Activated CD4-positive, alpha-beta T cell treated with anti-CD3 and anti-CD28 coated beads for 1 hour (primary cell): ENCODE measurements around the gene SGMS1.
"Not testable (repeated sequence)": the region's sequence is repeated elsewhere in the genome, so short reads cannot be mapped to it uniquely, and the experiment has no call there.

Experiments
- DNase-seq: peaks from one replicate; pipeline ENCODE4 v3.0.0-alpha.2; 2020

The SGMS1 gene

GRCh38 chr10:50501478-50501877 lies 122.3 kb downstream of the SGMS1 start:
- no peak for DNase-seq

DNA sequence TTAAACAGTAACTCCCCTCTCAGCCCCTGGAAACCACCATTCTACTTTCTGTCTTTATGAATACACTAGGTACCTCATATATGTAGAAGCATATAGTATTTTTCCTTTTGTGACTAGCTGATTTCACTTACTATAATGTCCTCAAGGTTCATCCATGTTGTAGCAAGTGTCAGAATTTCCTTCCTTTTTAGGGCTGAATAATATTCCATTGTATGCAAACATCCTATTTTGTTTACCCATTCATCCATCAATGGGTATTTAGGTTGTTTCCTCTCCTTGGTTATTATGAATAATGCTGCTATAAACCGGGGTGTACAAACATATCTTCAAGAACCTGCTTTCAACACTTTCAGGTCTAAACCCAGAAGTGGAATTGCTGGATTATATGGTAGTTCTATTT lies 125.3 kb downstream of the SGMS1 start:
- no peak for DNase-seq

GRCh38 chr10:50497758-50498157 lies 126.0 kb downstream of the SGMS1 start:
- no peak for DNase-seq

- DNase-seq = no peak
Observed at GRCh38 chr10:50496228-50496627, 127.5 kb downstream of the SGMS1 start.

- no peak for DNase-seq
Observed at GRCh38 chr10:50490241-50490640, 133.5 kb downstream of the SGMS1 start.

- DNase-seq = not testable (repeated sequence)
Observed at GRCh38 chr10:50484550-50484949, 139.2 kb downstream of the SGMS1 start.

GRCh38 chr10:50480054-50481007 lies 143.4 kb downstream of the SGMS1 start:
- DNase-seq = no peak

DNA sequence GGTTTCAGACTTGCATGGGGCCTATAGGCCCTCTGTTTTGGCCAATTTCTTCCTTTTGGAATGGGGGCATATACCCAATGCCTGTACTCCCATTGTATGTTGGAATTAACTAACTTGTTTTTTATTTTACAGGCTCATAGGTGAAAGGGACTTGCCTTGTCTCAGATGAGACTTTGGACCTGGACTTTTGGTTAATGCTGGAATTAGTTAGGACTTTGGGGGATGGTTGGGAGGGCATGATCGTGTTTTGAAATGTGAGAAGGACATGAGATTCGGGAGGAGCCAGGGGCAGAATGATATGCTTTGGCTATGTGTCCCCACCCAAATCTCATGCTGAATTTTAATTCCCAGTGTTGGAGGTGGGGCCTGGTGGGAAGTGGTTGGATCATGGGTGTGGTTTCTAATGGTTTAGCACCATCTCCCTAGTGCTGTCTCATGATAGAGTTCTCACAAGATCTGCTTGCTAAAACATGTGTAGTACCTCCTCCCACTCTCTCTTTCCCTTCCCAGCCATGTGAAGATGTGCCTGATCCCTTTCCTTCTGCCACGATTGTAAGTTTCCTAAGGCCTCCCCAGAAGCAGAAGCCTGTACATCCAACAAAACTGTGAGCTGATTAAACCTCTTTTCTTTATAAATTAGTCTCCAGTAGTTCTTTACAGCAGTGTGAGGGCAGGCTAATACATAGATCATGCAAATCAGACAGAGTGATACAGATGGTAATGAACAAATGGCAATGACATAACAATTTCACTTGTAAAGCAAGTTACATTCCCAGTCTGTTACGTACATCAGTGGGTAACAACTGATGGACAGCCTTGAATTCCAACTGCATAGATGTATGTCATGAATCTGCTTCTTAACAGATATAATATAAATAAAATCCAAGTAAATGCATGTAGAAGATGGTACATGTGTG lies 146.2 kb downstream of the SGMS1 start:
- DNase-seq = no peak

GRCh38 chr10:50473756-50474155 lies 150.0 kb downstream of the SGMS1 start:
- DNase-seq = no peak

DNA sequence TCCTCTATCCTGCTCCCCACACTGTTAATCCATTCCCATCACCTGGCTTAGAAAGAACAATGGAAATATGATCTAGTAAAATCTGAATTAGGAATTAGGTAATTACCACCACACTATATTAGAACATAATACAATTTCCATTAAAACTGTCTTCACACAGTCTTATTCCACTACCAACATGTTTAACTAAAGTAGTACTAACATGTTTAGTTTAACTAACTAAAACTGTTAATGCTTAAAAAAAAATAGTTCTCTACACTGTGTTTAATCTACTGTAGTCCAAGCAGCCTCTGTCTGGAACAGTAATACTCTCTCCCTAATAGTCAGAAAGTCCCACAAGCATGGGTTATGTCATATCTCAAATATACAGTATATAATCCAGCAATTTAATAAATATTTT lies 150.8 kb downstream of the SGMS1 start:
- no peak for DNase-seq

DNA sequence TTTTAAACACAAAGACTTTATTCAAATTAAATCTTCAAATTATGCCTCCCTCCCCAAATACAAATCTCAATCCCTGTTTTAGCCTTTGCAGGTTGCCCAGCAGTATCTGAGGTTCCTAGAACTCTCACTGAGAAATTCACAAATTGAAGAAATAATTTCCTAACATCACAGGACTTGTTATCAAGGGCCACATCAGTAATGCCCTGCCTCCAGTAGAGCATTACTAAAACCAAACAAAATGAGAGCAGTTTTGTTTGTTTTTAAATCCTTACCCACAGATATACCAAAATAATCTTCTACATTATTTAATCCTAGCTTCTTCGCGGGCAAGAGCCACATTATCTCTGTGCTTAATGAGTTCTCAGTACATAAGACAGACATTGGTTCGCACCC lies 152.2 kb downstream of the SGMS1 start:
- no peak for DNase-seq

- no peak for DNase-seq
Observed at GRCh38 chr10:50470798-50471582, 152.8 kb downstream of the SGMS1 start.

GRCh38 chr10:50470345-50470744 lies 153.4 kb downstream of the SGMS1 start:
- no peak for DNase-seq

GRCh38 chr10:50469778-50470193 lies 154.0 kb downstream of the SGMS1 start:
- no peak for DNase-seq

DNA sequence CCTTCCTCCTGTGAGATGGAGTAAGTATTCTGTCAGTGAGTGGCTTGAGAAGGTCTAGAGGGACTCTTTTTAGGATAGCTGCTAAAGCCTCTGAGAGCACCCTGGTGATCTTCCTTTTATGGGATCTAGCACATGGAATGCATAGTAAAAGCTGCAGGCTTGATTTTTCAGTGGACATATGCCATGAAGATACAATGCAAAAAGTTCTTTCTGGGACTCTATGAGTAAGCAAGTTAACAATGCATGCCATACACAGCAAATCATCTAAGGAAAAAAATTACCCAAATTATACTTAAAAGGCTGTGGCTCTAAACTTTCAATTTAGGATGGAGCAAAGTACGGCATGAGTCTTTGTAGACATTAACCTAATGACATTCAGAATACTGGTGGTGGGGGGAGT lies 154.5 kb downstream of the SGMS1 start:
- no peak for DNase-seq

DNA sequence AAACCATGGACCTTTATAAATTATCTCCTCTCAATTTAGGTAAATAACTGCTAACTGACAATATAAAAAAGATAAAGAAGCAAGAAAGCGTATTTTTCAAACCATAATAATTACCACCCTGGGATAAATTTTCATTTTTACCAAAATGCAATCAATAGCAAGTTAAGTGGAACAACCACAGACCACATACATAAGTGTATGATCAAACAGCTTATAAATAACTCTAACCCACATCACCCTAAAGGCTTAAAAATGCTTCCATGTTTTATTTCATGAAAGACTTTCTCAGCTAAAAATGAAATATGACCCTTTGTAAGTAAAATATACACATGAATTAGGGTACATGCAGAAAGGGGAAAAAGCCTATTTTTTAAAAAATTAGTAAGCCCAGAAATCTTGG lies 156.5 kb downstream of the SGMS1 start:
- no peak for DNase-seq

GRCh38 chr10:50464004-50464409 lies 159.7 kb downstream of the SGMS1 start:
- no peak for DNase-seq

DNA sequence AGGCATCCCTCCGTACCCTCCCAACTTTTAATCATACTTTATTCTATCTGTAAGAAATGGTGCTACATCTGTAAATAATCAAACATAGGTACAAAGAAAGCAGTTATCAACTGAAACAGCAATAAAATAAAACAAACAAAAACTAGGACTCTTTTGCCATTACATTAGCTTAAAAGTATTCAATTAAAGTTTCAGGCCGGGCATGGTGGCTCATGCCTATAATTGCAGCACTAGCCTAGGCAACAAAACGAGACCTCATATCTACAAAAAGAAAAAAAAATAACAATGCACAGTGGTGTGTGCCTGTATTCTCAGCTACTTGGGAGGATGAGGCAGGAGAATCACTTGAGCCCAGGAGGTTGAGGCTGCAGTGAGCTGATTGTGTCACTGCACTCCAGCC lies 161.9 kb downstream of the SGMS1 start:
- no peak for DNase-seq

DNA sequence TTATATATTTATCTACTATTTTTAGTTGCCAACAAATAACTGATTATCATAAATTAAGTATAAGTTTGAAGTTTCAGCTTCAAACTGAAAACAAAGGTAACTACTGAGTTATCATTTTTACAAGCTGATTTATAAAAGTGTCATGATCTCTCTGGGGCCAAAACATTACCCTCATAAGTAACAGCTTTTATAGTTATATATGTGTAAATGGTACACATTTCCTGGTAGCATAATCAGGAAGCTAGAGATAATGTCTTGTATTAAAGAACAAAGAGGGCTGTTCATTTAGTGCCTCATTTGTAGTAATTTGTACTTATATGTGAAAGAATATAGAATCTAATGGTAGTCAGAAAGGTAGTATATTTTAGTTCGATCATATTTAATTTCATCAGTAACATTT lies 162.6 kb downstream of the SGMS1 start:
- no peak for DNase-seq

DNA sequence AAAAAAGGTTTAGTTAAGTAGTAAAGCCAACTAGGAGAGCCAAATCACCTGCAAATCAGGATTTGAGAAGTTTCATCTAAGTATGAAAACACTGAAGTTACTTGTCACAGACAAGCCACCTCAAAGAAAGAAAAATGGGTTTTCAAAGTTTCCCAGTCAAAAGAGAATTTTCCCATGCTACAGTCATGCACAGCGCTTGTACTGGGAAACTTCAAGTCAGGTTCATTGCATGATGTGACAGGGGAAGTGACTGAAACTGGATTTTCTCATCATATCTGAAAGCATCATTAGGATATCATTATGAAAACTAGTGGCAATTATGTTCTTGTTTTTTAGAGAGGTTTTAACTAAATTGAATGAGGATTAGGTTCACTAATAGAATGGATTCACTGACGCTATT lies 167.0 kb downstream of the SGMS1 start:
- no peak for DNase-seq

DNA sequence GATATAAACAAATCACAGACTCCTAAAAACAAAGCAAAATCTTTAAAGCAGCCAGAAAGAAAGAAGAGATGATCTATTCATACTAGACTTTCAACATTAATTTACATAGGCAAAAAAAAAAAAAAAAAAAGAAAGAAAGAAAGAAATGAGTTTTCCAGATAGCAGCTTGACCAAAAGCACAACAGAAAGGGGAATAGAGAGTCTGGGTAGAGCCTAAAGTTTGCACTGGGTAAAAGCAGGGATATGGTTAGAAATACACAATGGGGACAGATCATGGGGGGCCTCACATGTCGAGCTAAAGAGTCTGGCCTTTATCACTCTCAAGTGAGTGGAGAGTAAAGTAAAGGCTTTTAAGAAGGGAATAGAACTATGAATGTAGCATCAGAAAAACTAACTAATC lies 169.8 kb downstream of the SGMS1 start:
- no peak for DNase-seq

GRCh38 chr10:50452603-50453002 lies 171.2 kb downstream of the SGMS1 start:
- no peak for DNase-seq

- no peak for DNase-seq
Observed at GRCh38 chr10:50447691-50448090, 176.1 kb downstream of the SGMS1 start.
